Activated CD8-positive, alpha-beta memory T cell treated with anti-CD3 and anti-CD28 coated beads for 4 hours (primary cell): ENCODE data around the gene ANKDD1A.

Experiments
- DNase-seq, 2 donors: peaks; one replicate each; pipeline ENCODE4 v3.0.0-alpha.2; 2020; ENCODE audit warnings: low read depth in 2 of 2

The ANKDD1A gene

GRCh38 chr15:64969401-64969800, 57.7 kb downstream of the ANKDD1A start:
- DNase-seq: no peak

- no peak for DNase-seq
These were observed 59.0 kb downstream of the ANKDD1A start for GRCh38 chr15:64970698-64971097.

GRCh38 chr15:64975390-64975789, 63.7 kb downstream of the ANKDD1A start:
- DNase-seq: no peak

GRCh38 chr15:64979252-64979710, 67.6 kb downstream of the ANKDD1A start:
- no peak for DNase-seq

- DNase-seq: no peak
These were observed 70.2 kb downstream of the ANKDD1A start for GRCh38 chr15:64981812-64982431.

- no peak for DNase-seq
These were observed 70.8 kb downstream of the ANKDD1A start for GRCh38 chr15:64982472-64982871.

GRCh38 chr15:64985366-64986033, 73.8 kb downstream of the ANKDD1A start:
- no peak for DNase-seq

GRCh38 chr15:64987136-64987535, 75.4 kb downstream of the ANKDD1A start:
- no peak for DNase-seq

GRCh38 chr15:64989416-64990167, 77.9 kb downstream of the ANKDD1A start, which contains the start of gene SPG21:
Gene SPG21 (minus strand): TSS chr15:64989914. CDS start chr15:64983569, 6,345 bp downstream.
- peak; percentile 79 to 85 for DNase-seq

GRCh38 chr15:64990168-64990470, 78.4 kb downstream of the ANKDD1A start:
- no peak for DNase-seq

GRCh38 chr15:64991536-64992135, 79.9 kb downstream of the ANKDD1A start:
- no peak for DNase-seq

- DNase-seq: no peak
These were observed 81.6 kb downstream of the ANKDD1A start for GRCh38 chr15:64993290-64993689.

- DNase-seq: no peak
These were observed 85.4 kb downstream of the ANKDD1A start for GRCh38 chr15:64997066-64997465.

- no peak for DNase-seq
These were observed 86.2 kb downstream of the ANKDD1A start for GRCh38 chr15:64997745-64998375.

GRCh38 chr15:65004993-65005392, 93.3 kb downstream of the ANKDD1A start:
- DNase-seq: no peak

- DNase-seq: no peak
These were observed 95.2 kb downstream of the ANKDD1A start for GRCh38 chr15:65006876-65007275.
